GM23338 (cell line): Measurements from ENCODE around the gene SH3BP4. TPM values are rescaled to one million over a fixed set of nuclear protein-coding genes. Genes with fewer than 3 reads are reported as not detected.

ENCODE experiments used
- ATAC-seq: fragments of 200-7000 bp; cut with Tn5 transposase; 3 replicates; pipeline ENCODE4 v1.9.1; 2020
- DNase-seq: peaks from one replicate; pipeline ENCODE4 v3.0.0-alpha.2; 2015; ENCODE audit warnings: low spot score
- H2AFZ ChIP-seq: fragments of 200-600 bp; sonication (generic); 2 replicates; pipeline ENCODE4 v1.8.0; 2016; ENCODE audit warnings: antibody characterized with exemption, mild to moderate bottlenecking, moderate library complexity
- H3F3A ChIP-seq: fragments of 200-600 bp; sonication (generic); replicated peaks from 2 replicates; pipeline ENCODE4 v1.8.0; 2017; ENCODE audit warnings: antibody characterized with exemption, mixed run types, low read depth
- H3K27ac ChIP-seq: fragments of 200-600 bp; sonication (generic); 2 replicates; pipeline ENCODE4 v1.6.1; 2016; ENCODE audit warnings: low read depth
- H3K27me3 ChIP-seq: fragments of 200-600 bp; sonication (generic); 2 replicates; pipeline ENCODE4 v1.8.0; 2016; ENCODE audit warnings: mild to moderate bottlenecking, mixed run types, moderate library complexity; ENCODE audit not compliant: insufficient read depth
- H3K36me3 ChIP-seq: fragments of 200-600 bp; sonication (generic); 2 replicates; pipeline ENCODE4 v1.8.0; 2016; ENCODE audit warnings: mild to moderate bottlenecking; ENCODE audit not compliant: insufficient read depth
- H3K4me1 ChIP-seq: fragments of 200-600 bp; sonication (generic); 2 replicates; pipeline ENCODE4 v1.8.0; 2016; ENCODE audit warnings: mild to moderate bottlenecking, moderate library complexity; ENCODE audit not compliant: insufficient read depth
- H3K4me2 ChIP-seq: fragments of 200-600 bp; sonication (generic); 2 replicates; pipeline ENCODE4 v1.7.1; 2017; ENCODE audit warnings: mixed run types
- H3K4me3 ChIP-seq: fragments of 200-600 bp; sonication (generic); 2 replicates; pipeline ENCODE4 v1.6.1; 2016; ENCODE audit warnings: mixed run types
- H3K79me2 ChIP-seq: fragments of 200-600 bp; sonication (generic); replicated peaks from 2 replicates; pipeline ENCODE4 v1.8.0; 2017; ENCODE audit warnings: mild to moderate bottlenecking; ENCODE audit not compliant: insufficient read depth
- H3K9me2 ChIP-seq: fragments of 200-600 bp; sonication (generic); 2 replicates; pipeline ENCODE4 v1.8.0; 2017; ENCODE audit not compliant: insufficient read depth
- H4K20me1 ChIP-seq: fragments of 200-600 bp; sonication (generic); replicated peaks from 2 replicates; pipeline ENCODE4 v1.8.0; 2017; ENCODE audit warnings: mild to moderate bottlenecking; ENCODE audit not compliant: insufficient read depth
- H3K27ac Mint-ChIP-seq: 2 replicates; pipeline ENCODE4 v1.8.0; 2020; ENCODE audit warnings: inconsistent platforms, mild to moderate bottlenecking, moderate library complexity, mixed read lengths
- H3K27me3 Mint-ChIP-seq: 3 replicates; pipeline ENCODE4 v1.8.0; 2022; ENCODE audit warnings: low read depth, mild to moderate bottlenecking, moderate library complexity, mixed read lengths, inconsistent platforms; ENCODE audit not compliant: insufficient read depth, poor library complexity
- H3K36me3 Mint-ChIP-seq: 3 replicates; pipeline ENCODE4 v1.8.0; 2021; ENCODE audit warnings: low read depth, mild to moderate bottlenecking, inconsistent platforms, moderate library complexity, mixed read lengths
- H3K4me1 Mint-ChIP-seq: 3 replicates; pipeline ENCODE4 v1.8.0; 2020; ENCODE audit warnings: mild to moderate bottlenecking, inconsistent platforms, mixed read lengths
- H3K4me3 Mint-ChIP-seq: 3 replicates; pipeline ENCODE4 v1.8.0; 2021; ENCODE audit warnings: moderate library complexity, mild to moderate bottlenecking, inconsistent platforms, mixed read lengths
- H3K9me3 Mint-ChIP-seq: 3 replicates; pipeline ENCODE4 v1.8.0; 2020; ENCODE audit warnings: moderate library complexity, mild to moderate bottlenecking, inconsistent platforms, mixed read lengths
- EZH2 ChIP-seq: fragments of 200-600 bp; sonication (generic); IDR thresholded peaks from one replicate; pipeline ENCODE4 v1.8.0; 2017; ENCODE audit warnings: antibody characterized with exemption, mild to moderate bottlenecking, low read depth; ENCODE audit not compliant: unreplicated experiment
- EZH2phosphoT487 ChIP-seq: fragments of 200-600 bp; sonication (generic); IDR thresholded peaks from one replicate; pipeline ENCODE4 v1.8.1; 2018; ENCODE audit warnings: antibody characterized with exemption; ENCODE audit not compliant: unreplicated experiment
- NANOG ChIP-seq: IDR thresholded peaks from 2 replicates; pipeline ENCODE4 v1.6.1; 2016; ENCODE audit warnings: antibody characterized with exemption, borderline replicate concordance
- POLR2AphosphoS5 ChIP-seq: IDR thresholded peaks from 2 replicates; pipeline ENCODE4 v1.6.1; 2016; ENCODE audit warnings: antibody characterized with exemption, low read depth
- STAT1 ChIP-seq: IDR thresholded peaks from one replicate; pipeline ENCODE4 v1.6.1; 2016; ENCODE audit warnings: antibody characterized with exemption; ENCODE audit not compliant: unreplicated experiment
- ZNF331 ChIP-seq: fragments of 250-450 bp; sonication (Bioruptor Pico); IDR thresholded peaks from 2 replicates; pipeline ENCODE4 v1.5.0; 2020; ENCODE audit warnings: low read depth, mild to moderate bottlenecking, moderate library complexity
- ZNF462 ChIP-seq: fragments of 250-450 bp; sonication (Bioruptor Pico); IDR thresholded peaks from 2 replicates; pipeline ENCODE4 v1.5.0; 2020; ENCODE audit warnings: mild to moderate bottlenecking, moderate library complexity
- polyA plus RNA-seq: library from polyadenylated mRNA; unstranded; fragments of >200 nt; fragmentation: Nextera tagmentation; extraction: Ambion mirVana; gene quantifications from 2 replicates; pipeline ENCODE4 v1.2.1, GENCODE V29; 2016
- total RNA-seq: library from RNA; depleted of rRNA; stranded (reverse); fragments of >200 nt; shearing (Covaris generic); gene quantifications from 2 replicates; pipeline ENCODE4 v1.2.3, GENCODE V29; 2014
- TF ChIP-seq, protein P1 (sequence below), 2 experiments: fragments of 200-600 bp in 1 of 2; sonication (generic) in 1 of 2; conservative IDR thresholded peaks; 2 replicates each; pipeline versions ENCODE4 v1.5.1 to v1.6.1; 2016 to 2017; ENCODE audit warnings: antibody characterized with exemption in 2 of 2, low read depth in 2 of 2, mild to moderate bottlenecking in 2 of 2, moderate library complexity in 1 of 2

SH3BP4 gene
- total and polyA plus RNA-seq, 2 experiments from 2014 or later = 15.6 to 50.9 TPM

DNA sequence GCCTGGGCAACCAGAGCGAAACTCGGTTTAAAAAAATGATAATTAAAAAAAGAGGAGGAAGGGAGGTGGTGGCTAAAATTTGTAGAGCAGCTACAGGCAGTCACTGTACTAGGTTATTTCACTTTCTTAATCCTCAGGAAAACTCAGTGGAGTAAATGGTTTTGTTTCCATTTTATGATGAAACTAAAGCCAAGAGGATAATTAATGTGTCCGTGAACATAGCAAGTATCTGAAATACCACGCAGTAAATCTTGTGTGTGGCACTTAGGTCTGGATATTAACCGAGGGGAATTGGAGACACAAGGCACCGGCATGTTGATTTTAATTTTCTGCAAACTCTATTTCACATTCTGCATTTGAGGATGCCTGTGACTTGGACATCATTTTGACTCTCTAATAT is 14.5 kb downstream of the SH3BP4 start:
- no peaks in the 10 kb centered on the region for H3K9me3 Mint-ChIP-seq
- Histone ChIP-seq H3K4me1 (peaks cover 27% of the 10 kb centered on the region), H3K36me3 (no peaks in the 10 kb centered on the region), H3F3A (no peaks in the 10 kb centered on the region; the same call in 1 of the 2 replicates), H3K79me2 (peaks cover 100% of the 10 kb centered on the region), H2AFZ (no peak overlapping the region), H4K20me1 (peaks cover 67% of the 10 kb centered on the region), H3K4me3 (no peak overlapping the region), H3K27ac (no peak overlapping the region), H3K4me2 (no peak overlapping the region), H3K9me2 (no peaks in the 10 kb centered on the region), H3K27me3 (no peaks in the 10 kb centered on the region)
- H3K4me3 Mint-ChIP-seq = no peak overlapping the region
- TF ChIP-seq EZH2phosphoT487 (no peak), ZNF331 (CRISPR knock-in tag) (no peak), POLR2AphosphoS5 (no peak), NANOG (no peak)
- TF ChIP-seq, protein P1, sequence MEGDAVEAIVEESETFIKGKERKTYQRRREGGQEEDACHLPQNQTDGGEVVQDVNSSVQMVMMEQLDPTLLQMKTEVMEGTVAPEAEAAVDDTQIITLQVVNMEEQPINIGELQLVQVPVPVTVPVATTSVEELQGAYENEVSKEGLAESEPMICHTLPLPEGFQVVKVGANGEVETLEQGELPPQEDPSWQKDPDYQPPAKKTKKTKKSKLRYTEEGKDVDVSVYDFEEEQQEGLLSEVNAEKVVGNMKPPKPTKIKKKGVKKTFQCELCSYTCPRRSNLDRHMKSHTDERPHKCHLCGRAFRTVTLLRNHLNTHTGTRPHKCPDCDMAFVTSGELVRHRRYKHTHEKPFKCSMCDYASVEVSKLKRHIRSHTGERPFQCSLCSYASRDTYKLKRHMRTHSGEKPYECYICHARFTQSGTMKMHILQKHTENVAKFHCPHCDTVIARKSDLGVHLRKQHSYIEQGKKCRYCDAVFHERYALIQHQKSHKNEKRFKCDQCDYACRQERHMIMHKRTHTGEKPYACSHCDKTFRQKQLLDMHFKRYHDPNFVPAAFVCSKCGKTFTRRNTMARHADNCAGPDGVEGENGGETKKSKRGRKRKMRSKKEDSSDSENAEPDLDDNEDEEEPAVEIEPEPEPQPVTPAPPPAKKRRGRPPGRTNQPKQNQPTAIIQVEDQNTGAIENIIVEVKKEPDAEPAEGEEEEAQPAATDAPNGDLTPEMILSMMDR (conservative IDR thresholded peaks at IDR 0.05; ENCODE audit: low read depth in 2 of 2) = no peak
- H3K4me1 Mint-ChIP-seq = peaks cover 41% of the 10 kb centered on the region
- peaks cover 3% of the 10 kb centered on the region for H3K27me3 Mint-ChIP-seq
- peaks cover 12% of the 10 kb centered on the region for H3K36me3 Mint-ChIP-seq
- DNase-seq (no peak), ATAC-seq (no peak)
- H3K27ac Mint-ChIP-seq = no peak overlapping the region

DNA sequence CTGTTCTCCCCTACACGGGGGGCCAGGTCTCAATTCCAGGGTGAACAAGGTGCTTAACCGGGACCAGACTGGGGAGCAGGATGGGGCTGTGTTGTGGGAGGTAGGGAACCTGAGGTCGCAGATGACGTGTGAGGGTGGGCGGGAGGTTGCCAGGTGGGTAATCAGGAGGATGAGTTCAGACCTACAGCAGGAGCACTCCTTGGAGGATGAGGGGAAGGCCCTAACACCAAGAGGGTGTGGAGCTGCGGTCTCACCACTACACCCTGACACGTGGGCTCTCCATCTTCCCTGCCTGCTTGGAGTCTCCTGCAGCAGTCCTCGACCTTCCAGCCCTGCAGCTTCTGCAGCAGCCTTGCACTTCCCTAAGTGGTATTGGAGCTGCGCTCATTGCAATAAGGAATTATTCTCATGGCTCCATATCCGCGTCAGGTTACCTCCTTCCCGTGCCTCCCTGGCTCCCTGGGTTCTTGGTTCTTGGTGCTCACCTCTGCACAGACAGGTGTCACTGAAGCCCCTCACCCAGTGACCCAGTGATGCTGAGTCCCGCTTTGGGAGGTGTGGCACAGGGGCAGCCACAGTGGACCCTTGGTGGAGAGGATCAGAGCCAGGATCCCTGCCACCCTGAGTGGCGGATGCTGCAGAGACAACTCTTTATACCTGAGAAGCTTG is 15.5 kb downstream of the SH3BP4 start:
- H3K27ac ChIP-seq = no peak overlapping the region
- H2AFZ ChIP-seq = no peak overlapping the region
- H3K27ac Mint-ChIP-seq = no peak overlapping the region
- peaks cover 12% of the 10 kb centered on the region for H3K36me3 Mint-ChIP-seq
- H3K4me2 ChIP-seq = no peak overlapping the region
- no peak overlapping the region for H3K4me3 Mint-ChIP-seq
- H3K27me3 Mint-ChIP-seq = peaks cover 3% of the 10 kb centered on the region
- no peaks in the 10 kb centered on the region for H3K36me3 ChIP-seq
- H3K4me1 Mint-ChIP-seq = peaks cover 44% of the 10 kb centered on the region
- no peaks in the 10 kb centered on the region for H3K9me2 ChIP-seq
- H3K4me1 ChIP-seq = peaks cover 35% of the 10 kb centered on the region
- H3F3A ChIP-seq = no peaks in the 10 kb centered on the region; the same call in 1 of the 2 replicates
- H4K20me1 ChIP-seq = peaks cover 69% of the 10 kb centered on the region
- no peak overlapping the region for H3K4me3 ChIP-seq
- H3K79me2 ChIP-seq = peaks cover 100% of the 10 kb centered on the region
- H3K9me3 Mint-ChIP-seq = no peaks in the 10 kb centered on the region
- DNase-seq (no peak), ATAC-seq (no peak)
- H3K27me3 ChIP-seq = no peaks in the 10 kb centered on the region
- no peak for TF ChIP-seq NANOG
- TF ChIP-seq ZNF462 (CRISPR knock-in tag) = no peak
- TF ChIP-seq EZH2phosphoT487 = no peak
- no peak for TF ChIP-seq EZH2
- TF ChIP-seq STAT1 = no peak
- TF ChIP-seq, protein P1 (conservative IDR thresholded peaks at IDR 0.05; ENCODE audit: low read depth in 2 of 2) = no peak
